H9 (cell line): ENCODE results near the gene RIOK2. TPM values are rescaled to one million over a fixed set of nuclear protein-coding genes. Genes with fewer than 3 reads are reported as not detected.
A peak's percentile ranks its signal among the peaks of the same experiment; 100 is the strongest.

Source experiments
- DNase-seq: peaks from one replicate; pipeline ENCODE4 v3.0.0-alpha.2; 2017
- H2AFZ ChIP-seq: one replicate; pipeline ENCODE4 v1.6.1; 2013; ENCODE audit warnings: mild to moderate bottlenecking, low read length, control low read depth, moderate library complexity
- H2AK5ac ChIP-seq: 2 replicates; pipeline ENCODE4 v1.6.1; 2013; ENCODE audit warnings: low read length, control low read depth, mixed read lengths; ENCODE audit not compliant: insufficient read length
- H2BK120ac ChIP-seq: one replicate; pipeline ENCODE4 v1.6.1; 2013; ENCODE audit warnings: low read depth, mild to moderate bottlenecking, low read length, control low read depth, inconsistent platforms; ENCODE audit not compliant: poor library complexity, severe bottlenecking
- H2BK12ac ChIP-seq: 2 replicates; pipeline ENCODE4 v1.6.1; 2013; ENCODE audit warnings: low read length, control low read depth, mixed read lengths, low read depth; ENCODE audit not compliant: insufficient read length
- H2BK15ac ChIP-seq: 2 replicates; pipeline ENCODE4 v1.6.1; 2013; ENCODE audit warnings: low read depth, low read length, control low read depth
- H2BK20ac ChIP-seq: one replicate; pipeline ENCODE4 v1.6.1; 2013; ENCODE audit warnings: low read depth, mild to moderate bottlenecking, low read length, control low read depth, inconsistent platforms; ENCODE audit not compliant: poor library complexity, severe bottlenecking
- H2BK5ac ChIP-seq: 2 replicates; pipeline ENCODE4 v1.6.1; 2013; ENCODE audit warnings: low read length, control low read depth, mixed read lengths; ENCODE audit not compliant: insufficient read length
- H3K14ac ChIP-seq: 2 replicates; pipeline ENCODE4 v1.6.1; 2013; ENCODE audit warnings: low read length, control low read depth; ENCODE audit not compliant: insufficient read depth
- H3K18ac ChIP-seq: 2 replicates; pipeline ENCODE4 v1.6.1; 2013; ENCODE audit warnings: low read depth, mild to moderate bottlenecking, mixed read lengths, low read length, control low read depth; ENCODE audit not compliant: insufficient read length
- H3K23ac ChIP-seq: 2 replicates; pipeline ENCODE4 v1.6.1; 2013; ENCODE audit warnings: low read length, control low read depth, mixed read lengths, low read depth; ENCODE audit not compliant: insufficient read length
- H3K23me2 ChIP-seq: 2 replicates; pipeline ENCODE4 v1.6.1; 2013; ENCODE audit warnings: low read depth, mild to moderate bottlenecking, mixed read lengths, low read length, control low read depth; ENCODE audit not compliant: insufficient read length, poor library complexity, severe bottlenecking
- H3K27ac ChIP-seq: 2 replicates; pipeline ENCODE4 v1.5.1; 2013; ENCODE audit warnings: low read length, control low read depth, mixed read lengths, low read depth; ENCODE audit not compliant: insufficient read length
- H3K27me3 ChIP-seq: 2 replicates; pipeline ENCODE4 v1.6.1; 2013; ENCODE audit warnings: low read length, control low read depth, inconsistent platforms; ENCODE audit not compliant: insufficient read depth
- H3K4ac ChIP-seq: 2 replicates; pipeline ENCODE4 v1.6.1; 2013; ENCODE audit warnings: low read depth, mild to moderate bottlenecking, control low read depth, inconsistent platforms, low read length, moderate library complexity
- H3K4me1 ChIP-seq: 2 replicates; pipeline ENCODE4 v1.6.1; 2013; ENCODE audit warnings: low read length, control low read depth, inconsistent platforms; ENCODE audit not compliant: insufficient read depth
- H3K4me2 ChIP-seq: 2 replicates; pipeline ENCODE4 v1.6.1; 2013; ENCODE audit warnings: low read length, control low read depth, mixed read lengths; ENCODE audit not compliant: insufficient read length, insufficient read depth
- H3K56ac ChIP-seq: 2 replicates; pipeline ENCODE4 v1.6.1; 2013; ENCODE audit warnings: low read depth, mild to moderate bottlenecking, mixed read lengths, low read length, control low read depth; ENCODE audit not compliant: insufficient read length
- H3K79me1 ChIP-seq: 2 replicates; pipeline ENCODE4 v1.6.1; 2013; ENCODE audit warnings: low read depth, mild to moderate bottlenecking, moderate library complexity, low read length, control low read depth, inconsistent platforms; ENCODE audit not compliant: insufficient read depth, poor library complexity, severe bottlenecking
- H3K79me2 ChIP-seq: 2 replicates; pipeline ENCODE4 v1.6.1; 2013; ENCODE audit warnings: low read length, control low read depth, inconsistent platforms; ENCODE audit not compliant: insufficient read depth
- H3K9ac ChIP-seq: 2 replicates; pipeline ENCODE4 v1.6.1; 2013; ENCODE audit warnings: low read length, control low read depth, mixed read lengths; ENCODE audit not compliant: insufficient read length; ENCODE audit errors: extremely low read depth
- H3K9me3 ChIP-seq: one replicate; pipeline ENCODE4 v1.6.1; 2013; ENCODE audit warnings: low read depth, low read length, inconsistent platforms; ENCODE audit not compliant: control insufficient read depth
- H3T11ph ChIP-seq: one replicate; pipeline ENCODE4 v1.6.1; 2013; ENCODE audit warnings: mild to moderate bottlenecking, low read length, control low read depth, inconsistent platforms
- H4K20me1 ChIP-seq: one replicate; pipeline ENCODE4 v1.6.1; 2013; ENCODE audit not compliant: control insufficient read depth, insufficient read length, insufficient read depth
- H4K5ac ChIP-seq: 2 replicates; pipeline ENCODE4 v1.6.1; 2013; ENCODE audit warnings: low read depth, mild to moderate bottlenecking, mixed read lengths, low read length, control low read depth; ENCODE audit not compliant: insufficient read length
- H4K8ac ChIP-seq: replicated peaks from 2 replicates; pipeline ENCODE4 v1.6.1; 2013; ENCODE audit warnings: low read length, control low read depth, mixed read lengths, low read depth; ENCODE audit not compliant: insufficient read length
- H4K91ac ChIP-seq: 2 replicates; pipeline ENCODE4 v1.6.1; 2013; ENCODE audit warnings: low read depth, mild to moderate bottlenecking, moderate library complexity, mixed read lengths, low read length, control low read depth; ENCODE audit not compliant: insufficient read length
- H3K27ac Mint-ChIP-seq, 3 experiments: 2 replicates in 2 of 3; 3 replicates in 1 of 3; pipeline ENCODE4 v1.8.0; 2020 to 2021; ENCODE audit warnings: mixed read lengths in 3 of 3, mild to moderate bottlenecking in 1 of 3, moderate library complexity in 1 of 3
- H3K27me3 Mint-ChIP-seq: 2 replicates; pipeline ENCODE4 v1.8.0; 2021; ENCODE audit warnings: low read depth, mild to moderate bottlenecking, moderate library complexity, mixed read lengths
- H3K36me3 Mint-ChIP-seq, 3 experiments: 2 replicates in 2 of 3; 3 replicates in 1 of 3; pipeline ENCODE4 v1.8.0; 2020 to 2021; ENCODE audit warnings: low read depth in 3 of 3, mixed read lengths in 3 of 3; ENCODE audit not compliant: insufficient read depth in 1 of 3
- H3K4me1 Mint-ChIP-seq, 2 experiments: 2 replicates each; pipeline ENCODE4 v1.8.0; 2020; ENCODE audit warnings: mixed read lengths in 2 of 2
- H3K4me3 Mint-ChIP-seq, 2 experiments: 2 replicates in 1 of 2; 3 replicates in 1 of 2; pipeline ENCODE4 v1.8.0; 2020 to 2021; ENCODE audit warnings: mild to moderate bottlenecking in 2 of 2, mixed read lengths in 2 of 2, moderate library complexity in 1 of 2
- H3K9me3 Mint-ChIP-seq, 2 experiments: 2 replicates in 1 of 2; 3 replicates in 1 of 2; pipeline ENCODE4 v1.8.0; 2020; ENCODE audit warnings: mild to moderate bottlenecking in 2 of 2, mixed read lengths in 2 of 2, moderate library complexity in 1 of 2
- CTCF ChIP-seq: fragments of 200-600 bp; sonication (generic); conservative IDR thresholded peaks from 3 replicates; pipeline ENCODE4 v1.8.0; 2021; ENCODE audit warnings: antibody characterized with exemption, mild to moderate bottlenecking
- WGBS: extraction: QIAGEN DNeasy Blood & Tissue Kit; methylation state at CpG from one replicate; pipeline ENCODE4 v1.1.7; 2013; ENCODE audit warnings: missing lambda C conversion rate, low lambda C conversion rate, mixed read lengths; ENCODE audit not compliant: insufficient read length; ENCODE audit errors: extremely low coverage; 5-methylcytosine and 5-hydroxymethylcytosine counted together
- total RNA-seq: library from RNA; stranded (reverse); gene quantifications from 2 replicates; pipeline ENCODE4 v1.2.1, GENCODE V29; 2021

Gene RIOK2
- total RNA-seq, 1 experiment from 2014 or later, result 39.5 TPM

- no peak overlapping the region for H4K8ac ChIP-seq
- no peak overlapping the region for H2BK15ac ChIP-seq
- H3K18ac ChIP-seq, result no peak overlapping the region
Observed at GRCh38 chr5:97124335-97124734, 58.7 kb downstream of the RIOK2 start.

More at GRCh38 chr5:97124335-97124734, 58.7 kb downstream of the RIOK2 start:
- H4K5ac ChIP-seq, result no peak overlapping the region
- H2BK12ac ChIP-seq, result no peak overlapping the region
- H3K4me2 ChIP-seq, result no peak overlapping the region
- TF ChIP-seq CTCF, result no peak
- no peak overlapping the region for H2AFZ ChIP-seq
- H3K4ac ChIP-seq, result no peak overlapping the region
- no peak overlapping the region for H3K23ac ChIP-seq
- H3K27ac ChIP-seq, result no peak overlapping the region
- no peaks in the 10 kb centered on the region for H3K9me3 ChIP-seq
- H3K27me3 ChIP-seq, result no peaks in the 10 kb centered on the region
- no peak overlapping the region for H3K56ac ChIP-seq
- no peak overlapping the region for H4K91ac ChIP-seq
- H2BK5ac ChIP-seq, result no peak overlapping the region
- no peaks in the 10 kb centered on the region for H3K79me1 ChIP-seq
- no peak overlapping the region for H3K4me3 Mint-ChIP-seq
- WGBS, result no CpG with 5 or more reads among the region's 2 CpGs
- no peak overlapping the region for H3T11ph ChIP-seq
- no peaks in the 10 kb centered on the region for H3K79me2 ChIP-seq
- H4K20me1 ChIP-seq, result no peaks in the 10 kb centered on the region
- no peak overlapping the region for H3K27ac Mint-ChIP-seq
- H3K27me3 Mint-ChIP-seq, result no peaks in the 10 kb centered on the region
- no peak overlapping the region for H3K14ac ChIP-seq
- H3K9me3 Mint-ChIP-seq, result no peaks in the 10 kb centered on the region
- H3K36me3 Mint-ChIP-seq, result no peaks in the 10 kb centered on the region
- no peak overlapping the region for H2BK120ac ChIP-seq
- no peak overlapping the region for H2BK20ac ChIP-seq
- no peaks in the 10 kb centered on the region for H3K23me2 ChIP-seq
- no peak overlapping the region for H3K9ac ChIP-seq
- peaks cover 0 to 4% of the 10 kb centered on the region in 2 experiments; a peak in 2 of 4 replicates for H3K4me1 Mint-ChIP-seq
- no peak overlapping the region for H2AK5ac ChIP-seq
- H3K4me1 ChIP-seq, result no peaks in the 10 kb centered on the region
- peak; percentile 41 for DNase-seq
